ENCODE results near the gene CA5A.

Gene CA5A

GRCh38 chr16:87930456-87930855 is 5.9 kb downstream of the CA5A start:
- H3K27ac ChIP-seq: no peak overlapping the region
- peaks cover 0 to 6% of the 10 kb centered on the region in 2 experiments for H3K4me1 ChIP-seq (ENCODE audit: control insufficient read depth in 1 of 2, insufficient read depth in 1 of 2, low read depth in 1 of 2, low read length in 1 of 2)
- no peak overlapping the region for H3K4me3 ChIP-seq (ENCODE audit: low read depth in 1 of 2, low read length in 1 of 2)
- H3K27me3 ChIP-seq: peaks cover 17% of the 10 kb centered on the region
- H3K36me3 ChIP-seq: no peaks in the 10 kb centered on the region
- H3K9me3 ChIP-seq: no peaks in the 10 kb centered on the region
- TF ChIP-seq CTCF (IDR thresholded peaks at IDR 0.05): no peak

DNA sequence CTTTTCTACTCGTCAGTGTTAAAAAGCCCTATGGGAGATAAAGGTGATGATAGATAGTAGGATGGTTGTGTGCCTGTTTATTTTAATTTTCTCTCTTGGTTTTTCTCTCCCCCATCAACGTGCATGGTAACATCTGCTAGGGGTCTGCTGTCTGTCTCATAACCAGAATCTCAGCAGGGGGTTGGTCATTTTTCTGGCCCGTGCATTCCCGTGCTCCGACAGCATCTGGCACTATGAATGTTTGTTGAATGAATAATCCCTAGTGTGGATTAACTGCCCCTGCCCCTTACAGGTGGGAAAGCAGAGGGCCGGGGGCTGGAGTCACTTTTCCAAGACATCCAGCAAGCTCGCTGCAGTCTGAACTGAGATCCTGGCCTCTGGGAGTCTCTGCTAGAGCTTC is 6.3 kb downstream of the CA5A start:
- Histone ChIP-seq H3K4me1 (ENCODE audit: control insufficient read depth in 1 of 2, insufficient read depth in 1 of 2, low read depth in 1 of 2, low read length in 1 of 2) (peaks cover 0 to 6% of the 10 kb centered on the region in 2 experiments), H3K27me3 (peaks cover 17% of the 10 kb centered on the region), H3K27ac (no peak overlapping the region), H3K4me3 (ENCODE audit: low read depth in 1 of 2, low read length in 1 of 2) (no peak overlapping the region), H3K36me3 (no peaks in the 10 kb centered on the region), H3K9me3 (no peaks in the 10 kb centered on the region)
- no peak for TF ChIP-seq CTCF (IDR thresholded peaks at IDR 0.05)

- Histone ChIP-seq H3K36me3 (no peaks in the 10 kb centered on the region), H3K4me3 (ENCODE audit: low read depth in 1 of 2, low read length in 1 of 2) (no peak overlapping the region), H3K27ac (no peak overlapping the region), H3K4me1 (ENCODE audit: control insufficient read depth in 1 of 2, insufficient read depth in 1 of 2, low read depth in 1 of 2, low read length in 1 of 2) (peaks cover 0 to 6% of the 10 kb centered on the region in 2 experiments), H3K27me3 (peaks cover 17% of the 10 kb centered on the region), H3K9me3 (no peaks in the 10 kb centered on the region)
- no peak for TF ChIP-seq CTCF (IDR thresholded peaks at IDR 0.05)
Observed at GRCh38 chr16:87927195-87927562, 9.2 kb downstream of the CA5A start.

GRCh38 chr16:87926246-87927194 is 9.8 kb downstream of the CA5A start:
- H3K27me3 ChIP-seq: peaks cover 17% of the 10 kb centered on the region
- H3K36me3 ChIP-seq: no peaks in the 10 kb centered on the region
- no peak for TF ChIP-seq CTCF (IDR thresholded peaks at IDR 0.05)
- no peaks in the 10 kb centered on the region for H3K9me3 ChIP-seq
- peaks cover 0 to 6% of the 10 kb centered on the region in 2 experiments for H3K4me1 ChIP-seq (ENCODE audit: control insufficient read depth in 1 of 2, insufficient read depth in 1 of 2, low read depth in 1 of 2, low read length in 1 of 2)
- no peak overlapping the region for H3K4me3 ChIP-seq (ENCODE audit: low read depth in 1 of 2, low read length in 1 of 2)
- H3K27ac ChIP-seq: no peak overlapping the region

GRCh38 chr16:87924811-87925670 is 11.3 kb downstream of the CA5A start:
- TF ChIP-seq CTCF (IDR thresholded peaks at IDR 0.05): no peak
- H3K4me1 ChIP-seq (ENCODE audit: control insufficient read depth in 1 of 2, insufficient read depth in 1 of 2, low read depth in 1 of 2, low read length in 1 of 2): peaks cover 0 to 6% of the 10 kb centered on the region in 2 experiments
- H3K27ac ChIP-seq: no peak overlapping the region
- no peaks in the 10 kb centered on the region for H3K9me3 ChIP-seq
- no peak overlapping the region for H3K4me3 ChIP-seq (ENCODE audit: low read depth in 1 of 2, low read length in 1 of 2)
- no peaks in the 10 kb centered on the region for H3K36me3 ChIP-seq
- H3K27me3 ChIP-seq: peaks cover 17% of the 10 kb centered on the region
